Hepatocyte (in vitro differentiated cells): Measurements from ENCODE around the gene VIPR2. TPM values are rescaled to one million over a fixed set of nuclear protein-coding genes. Genes with fewer than 3 reads are reported as not detected.
"Not testable (repeated sequence)": the region's sequence is repeated elsewhere in the genome, so short reads cannot be mapped to it uniquely, and the experiment has no call there.

Experiments used
- DNase-seq: peaks from one replicate; pipeline ENCODE4 v3.0.0-alpha.2; 2016; ENCODE audit warnings: low spot score
- H2AFZ ChIP-seq: fragments of 200-600 bp; sonication (generic); 2 replicates; pipeline ENCODE4 v1.6.0; 2016; ENCODE audit warnings: antibody characterized with exemption, mild to moderate bottlenecking
- H3K27ac ChIP-seq: fragments of 200-600 bp; sonication (generic); 2 replicates; pipeline ENCODE4 v1.5.1; 2016; ENCODE audit warnings: mild to moderate bottlenecking
- H3K27me3 ChIP-seq: fragments of 200-600 bp; sonication (generic); 2 replicates; pipeline ENCODE4 v1.6.1; 2016
- H3K36me3 ChIP-seq: fragments of 200-600 bp; sonication (generic); replicated peaks from 2 replicates; pipeline ENCODE4 v1.5.1; 2016; ENCODE audit warnings: low read depth; ENCODE audit not compliant: insufficient read depth
- H3K4me1 ChIP-seq: fragments of 200-600 bp; sonication (generic); 2 replicates; pipeline ENCODE4 v1.5.1; 2016; ENCODE audit warnings: mild to moderate bottlenecking, moderate library complexity; ENCODE audit not compliant: insufficient read depth
- H3K4me2 ChIP-seq: fragments of 200-600 bp; sonication (generic); 2 replicates; pipeline ENCODE4 v1.6.0; 2016
- H3K4me3 ChIP-seq: fragments of 200-600 bp; sonication (generic); 2 replicates; pipeline ENCODE4 v1.5.1; 2016; ENCODE audit warnings: mild to moderate bottlenecking
- H3K79me2 ChIP-seq: fragments of 200-600 bp; sonication (generic); 2 replicates; pipeline ENCODE4 v1.6.0; 2017; ENCODE audit warnings: mild to moderate bottlenecking
- H3K9me2 ChIP-seq: fragments of 200-600 bp; sonication (generic); replicated peaks from 2 replicates; pipeline ENCODE4 v1.6.0; 2017; ENCODE audit warnings: mild to moderate bottlenecking; ENCODE audit not compliant: insufficient read depth
- H3K9me3 ChIP-seq: fragments of 200-600 bp; sonication (generic); 2 replicates; pipeline ENCODE4 v1.5.1; 2016; ENCODE audit warnings: low read depth, mild to moderate bottlenecking
- H4K20me1 ChIP-seq: fragments of 200-600 bp; sonication (generic); 2 replicates; pipeline ENCODE4 v1.6.0; 2016; ENCODE audit warnings: mild to moderate bottlenecking; ENCODE audit not compliant: insufficient read depth, poor library complexity, severe bottlenecking
- CTCF ChIP-seq: fragments of 200-600 bp; sonication (generic); IDR thresholded peaks from 2 replicates; pipeline ENCODE4 v1.5.1; 2016; ENCODE audit warnings: antibody characterized with exemption, mild to moderate bottlenecking; ENCODE audit not compliant: poor library complexity
- EZH2 ChIP-seq: fragments of 200-600 bp; sonication (generic); IDR thresholded peaks from 2 replicates; pipeline ENCODE4 v1.6.1; 2016; ENCODE audit warnings: antibody characterized with exemption, mild to moderate bottlenecking, borderline replicate concordance
- EZH2phosphoT487 ChIP-seq: fragments of 200-600 bp; sonication (generic); IDR thresholded peaks from one replicate; pipeline ENCODE4 v1.6.1; 2018; ENCODE audit warnings: antibody characterized with exemption, mild to moderate bottlenecking, low read depth, moderate library complexity; ENCODE audit not compliant: unreplicated experiment, severe bottlenecking
- WGBS: methylation state at CpG from one replicate; pipeline ENCODE4 v1.1.6; 2016; ENCODE audit warnings: low lambda C conversion rate; ENCODE audit errors: missing lambda C conversion rate; 5-methylcytosine and 5-hydroxymethylcytosine counted together
- polyA plus RNA-seq: library from polyadenylated mRNA; unstranded; fragments of >200 nt; fragmentation: Nextera tagmentation; extraction: Ambion mirVana; gene quantifications from 2 replicates; pipeline ENCODE4 v1.2.1, GENCODE V29; 2016
- total RNA-seq: library from RNA; depleted of rRNA; stranded (reverse); fragments of >200 nt; gene quantifications from 2 replicates; pipeline ENCODE4 v1.2.3, GENCODE V29; 2014

VIPR2 gene
- total and polyA plus RNA-seq, 2 experiments from 2014 or later, result 2.7 to 3.4 TPM

GRCh38 chr7:159162050-159162626 lies 17.5 kb upstream of the VIPR2 start:
- 92% methylated on average over 21 of the region's 21 CpGs for WGBS
- not testable (repeated sequence) for H3K4me1 ChIP-seq, H3K4me2 ChIP-seq, H3K4me3 ChIP-seq, H3K36me3 ChIP-seq, DNase-seq, H4K20me1 ChIP-seq, H3K79me2 ChIP-seq, H2AFZ ChIP-seq, H3K9me3 ChIP-seq, H3K27me3 ChIP-seq, H3K9me2 ChIP-seq, H3K27ac ChIP-seq

GRCh38 chr7:159160450-159160849 lies 15.8 kb upstream of the VIPR2 start:
- Histone ChIP-seq H3K9me3 (no peaks in the 10 kb centered on the region), H3K4me1 (no peaks in the 10 kb centered on the region), H3K27me3 (no peaks in the 10 kb centered on the region), H3K9me2 (no peaks in the 10 kb centered on the region), H3K4me2 (no peak overlapping the region), H3K36me3 (no peaks in the 10 kb centered on the region), H3K4me3 (no peak overlapping the region), H3K27ac (no peak overlapping the region), H2AFZ (no peak overlapping the region), H4K20me1 (no peaks in the 10 kb centered on the region), H3K79me2 (no peaks in the 10 kb centered on the region)
- TF ChIP-seq EZH2phosphoT487 (no peak), EZH2 (no peak), CTCF (no peak)
- DNase-seq, result no peak
- 90% methylated on average over 7 of the region's 7 CpGs for WGBS

GRCh38 chr7:159159731-159160130 lies 15.1 kb upstream of the VIPR2 start:
- Histone ChIP-seq H4K20me1 (no peaks in the 10 kb centered on the region), H3K79me2 (no peaks in the 10 kb centered on the region), H2AFZ (no peak overlapping the region), H3K9me2 (no peaks in the 10 kb centered on the region), H3K27me3 (no peaks in the 10 kb centered on the region), H3K4me3 (no peak overlapping the region), H3K27ac (no peak overlapping the region), H3K36me3 (no peaks in the 10 kb centered on the region), H3K9me3 (no peaks in the 10 kb centered on the region), H3K4me2 (no peak overlapping the region), H3K4me1 (no peaks in the 10 kb centered on the region)
- no peak for TF ChIP-seq EZH2
- TF ChIP-seq CTCF, result no peak
- TF ChIP-seq EZH2phosphoT487, result no peak
- no peak for DNase-seq
- WGBS, result 88% methylated on average over 6 of the region's 6 CpGs

GRCh38 chr7:159158888-159159405 lies 14.3 kb upstream of the VIPR2 start:
- H3K4me1 ChIP-seq, result no peaks in the 10 kb centered on the region
- no peaks in the 10 kb centered on the region for H4K20me1 ChIP-seq
- H3K9me2 ChIP-seq, result no peaks in the 10 kb centered on the region
- H3K27ac ChIP-seq, result no peak overlapping the region
- WGBS, result 80% methylated on average over 14 of the region's 14 CpGs
- DNase-seq, result no peak
- H3K9me3 ChIP-seq, result no peaks in the 10 kb centered on the region
- no peak overlapping the region for H3K4me3 ChIP-seq
- no peaks in the 10 kb centered on the region for H3K36me3 ChIP-seq
- no peaks in the 10 kb centered on the region for H3K79me2 ChIP-seq
- no peaks in the 10 kb centered on the region for H3K27me3 ChIP-seq
- TF ChIP-seq EZH2, result no peak
- no peak for TF ChIP-seq CTCF
- TF ChIP-seq EZH2phosphoT487, result no peak
- no peak overlapping the region for H3K4me2 ChIP-seq
- no peak overlapping the region for H2AFZ ChIP-seq
